GM10266 (cell line): Measurements from ENCODE around the gene FAM227B.
"Not testable (repeated sequence)": the region's sequence is repeated elsewhere in the genome, so short reads cannot be mapped to it uniquely, and the experiment has no call there.

Source experiments
- DNase-seq: peaks from one replicate; pipeline ENCODE4 v3.0.0; 2012; ENCODE audit errors: extremely low spot score
- TF ChIP-seq, protein P1 (sequence below): IDR thresholded peaks from 2 replicates; pipeline ENCODE4 v1.5.1; 2012; ENCODE audit warnings: mild to moderate bottlenecking, low read depth; ENCODE audit not compliant: control insufficient read depth, insufficient read depth; ENCODE audit errors: missing control alignments

FAM227B gene

DNA sequence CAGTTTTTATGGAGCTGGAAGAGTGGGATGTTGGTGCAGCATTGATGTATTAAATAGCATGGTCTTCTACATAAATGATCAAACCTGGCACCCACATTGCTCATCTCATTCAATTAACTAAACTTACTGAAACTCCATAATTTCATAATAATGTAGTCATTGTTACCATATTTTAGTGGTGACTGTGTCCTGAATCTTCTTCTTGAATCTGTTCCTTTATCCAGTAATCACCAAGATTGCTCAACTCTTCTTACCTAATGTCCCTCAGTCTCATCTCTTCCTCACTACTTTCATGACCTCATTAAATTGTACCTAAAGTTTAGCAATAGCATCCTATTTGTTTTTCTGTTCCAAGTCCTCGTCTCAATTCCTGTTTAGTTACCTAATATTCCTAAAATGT, 127.8 kb downstream of the FAM227B start:
- no peak for DNase-seq
- TF ChIP-seq, protein P1, sequence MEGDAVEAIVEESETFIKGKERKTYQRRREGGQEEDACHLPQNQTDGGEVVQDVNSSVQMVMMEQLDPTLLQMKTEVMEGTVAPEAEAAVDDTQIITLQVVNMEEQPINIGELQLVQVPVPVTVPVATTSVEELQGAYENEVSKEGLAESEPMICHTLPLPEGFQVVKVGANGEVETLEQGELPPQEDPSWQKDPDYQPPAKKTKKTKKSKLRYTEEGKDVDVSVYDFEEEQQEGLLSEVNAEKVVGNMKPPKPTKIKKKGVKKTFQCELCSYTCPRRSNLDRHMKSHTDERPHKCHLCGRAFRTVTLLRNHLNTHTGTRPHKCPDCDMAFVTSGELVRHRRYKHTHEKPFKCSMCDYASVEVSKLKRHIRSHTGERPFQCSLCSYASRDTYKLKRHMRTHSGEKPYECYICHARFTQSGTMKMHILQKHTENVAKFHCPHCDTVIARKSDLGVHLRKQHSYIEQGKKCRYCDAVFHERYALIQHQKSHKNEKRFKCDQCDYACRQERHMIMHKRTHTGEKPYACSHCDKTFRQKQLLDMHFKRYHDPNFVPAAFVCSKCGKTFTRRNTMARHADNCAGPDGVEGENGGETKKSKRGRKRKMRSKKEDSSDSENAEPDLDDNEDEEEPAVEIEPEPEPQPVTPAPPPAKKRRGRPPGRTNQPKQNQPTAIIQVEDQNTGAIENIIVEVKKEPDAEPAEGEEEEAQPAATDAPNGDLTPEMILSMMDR = no peak

DNA sequence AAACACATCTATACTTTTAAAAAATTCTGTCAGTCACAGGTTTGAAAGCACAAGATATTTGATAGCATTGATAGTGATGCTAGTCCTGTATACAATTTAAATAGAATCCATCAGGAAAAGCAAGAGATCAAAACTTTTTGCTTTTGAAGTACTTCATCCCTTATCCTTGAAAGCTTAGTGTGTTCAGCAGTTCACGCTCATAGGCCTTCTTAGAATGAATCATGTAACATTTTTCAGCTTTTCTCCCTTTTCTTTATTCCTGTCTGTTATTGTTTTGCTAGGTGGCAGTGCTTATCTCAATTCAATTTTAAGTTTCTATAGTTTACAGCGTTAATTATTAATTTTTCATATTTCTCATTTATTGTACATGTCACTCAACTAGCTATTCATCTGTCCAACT, 128.5 kb downstream of the FAM227B start:
- TF ChIP-seq, protein P1 = no peak
- DNase-seq = no peak

DNA sequence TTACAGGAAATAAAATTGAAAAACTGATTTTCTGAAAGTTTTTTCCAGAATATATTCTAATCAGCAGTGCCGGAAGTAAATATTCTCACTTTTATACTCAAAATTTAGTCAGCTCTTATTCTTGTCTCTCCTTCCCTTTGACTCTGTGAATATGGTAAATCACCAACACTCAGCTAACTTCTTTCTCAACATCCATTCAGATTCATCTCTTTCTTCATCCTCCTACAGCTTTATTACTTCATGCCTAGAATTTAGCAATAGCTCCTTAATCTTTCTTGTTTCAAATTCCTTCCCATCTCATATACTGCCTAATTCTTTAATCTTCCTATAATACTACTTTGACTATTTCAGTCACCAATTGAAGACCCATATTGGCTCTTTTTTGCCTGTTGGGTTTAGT, 129.7 kb downstream of the FAM227B start:
- DNase-seq = no peak
- TF ChIP-seq, protein P1 = no peak

DNA sequence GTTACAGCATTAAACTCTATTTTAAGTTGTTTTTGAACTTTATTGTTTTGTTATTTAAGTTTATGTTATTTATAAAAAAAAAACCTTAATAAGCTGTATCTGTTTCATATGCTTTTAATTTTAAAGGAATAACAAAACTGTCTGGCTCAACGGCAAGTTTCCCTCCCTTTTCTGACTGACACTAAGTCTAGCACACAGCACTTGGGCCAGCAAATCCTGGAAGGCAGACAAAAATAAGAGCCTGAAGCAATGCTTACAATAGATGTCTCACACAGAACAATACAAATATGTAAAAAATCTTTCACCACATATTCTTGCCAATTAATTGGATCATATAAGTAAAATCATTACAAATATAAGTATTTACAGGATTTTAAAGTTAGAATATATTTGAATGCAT, 135.2 kb downstream of the FAM227B start:
- not testable (repeated sequence) for DNase-seq

DNA sequence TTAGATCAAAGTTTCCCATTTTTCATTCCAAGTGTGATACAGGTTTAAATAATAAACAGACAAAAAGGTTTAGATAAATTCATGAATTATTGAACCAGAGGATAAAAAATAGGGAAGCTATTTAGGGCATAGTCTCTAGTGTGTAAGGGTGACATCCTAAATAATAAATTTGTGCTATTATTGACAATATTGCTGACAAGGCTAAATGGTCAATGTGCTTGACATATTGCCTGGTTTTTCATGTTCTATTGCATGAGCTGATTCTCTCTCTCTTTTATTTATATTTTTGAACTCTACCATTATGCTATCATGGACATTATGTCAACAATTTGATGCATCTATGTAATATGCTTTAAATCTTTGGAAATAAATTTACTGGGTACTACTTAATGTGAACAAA, 141.6 kb downstream of the FAM227B start:
- DNase-seq = not testable (repeated sequence)

DNA sequence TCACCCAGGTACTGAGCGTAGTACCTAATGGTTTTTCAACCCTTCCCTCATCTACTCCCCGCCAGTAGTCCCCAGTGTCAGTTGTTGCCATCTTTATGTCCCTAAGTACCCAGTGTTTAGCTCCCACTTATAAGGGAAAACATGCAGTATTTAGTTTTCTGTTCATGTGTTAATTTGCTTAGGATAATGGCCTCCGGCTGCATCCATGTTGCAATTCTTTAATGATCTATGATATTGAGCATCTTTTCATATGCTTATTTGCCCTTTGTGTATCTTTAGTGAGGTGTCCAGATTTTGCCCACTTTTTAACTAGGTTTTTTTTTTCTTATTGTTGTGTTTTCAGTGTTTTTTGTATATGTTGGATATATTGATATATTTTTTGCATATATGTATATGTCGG, 142.6 kb downstream of the FAM227B start:
- not testable (repeated sequence) for DNase-seq

DNA sequence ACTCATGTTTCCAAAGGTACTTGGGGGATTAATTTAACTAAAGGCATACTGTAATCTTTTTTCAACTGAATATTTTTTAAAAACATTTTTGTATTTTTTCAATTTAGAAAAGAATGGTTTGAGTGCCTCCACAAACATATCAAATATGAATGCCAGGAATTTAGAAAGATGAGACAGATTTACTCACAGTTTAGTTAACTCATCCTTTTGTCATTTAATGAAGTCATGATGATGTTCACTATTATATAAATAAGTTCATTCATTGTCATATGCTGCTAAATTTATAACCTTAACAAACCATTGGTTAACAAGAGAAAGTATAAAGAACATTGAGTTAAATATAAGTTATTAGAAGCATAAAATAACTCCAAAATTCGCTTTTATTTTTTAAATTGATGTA, 147.6 kb downstream of the FAM227B start:
- TF ChIP-seq, protein P1 = no peak
- DNase-seq = no peak

DNA sequence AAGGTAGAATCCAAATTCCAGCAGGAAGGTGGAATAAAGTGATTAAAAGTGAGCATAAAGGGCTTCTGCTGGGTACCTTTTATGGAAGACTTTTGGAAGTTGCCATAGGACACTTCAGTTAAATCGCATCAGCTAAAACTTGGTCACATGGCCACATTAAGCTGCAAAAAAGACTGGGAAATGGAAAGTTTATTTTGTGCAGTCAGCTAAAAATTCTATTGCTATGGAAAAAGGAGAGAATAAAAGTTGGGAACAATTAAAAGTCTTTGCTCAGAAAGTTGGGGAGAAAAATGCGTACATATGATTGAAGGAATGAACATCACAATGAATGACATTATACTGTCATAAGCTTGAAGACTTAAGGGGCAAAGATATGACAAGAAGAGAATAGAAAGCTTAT, 148.3 kb downstream of the FAM227B start:
- DNase-seq = no peak
- TF ChIP-seq, protein P1 = no peak

DNA sequence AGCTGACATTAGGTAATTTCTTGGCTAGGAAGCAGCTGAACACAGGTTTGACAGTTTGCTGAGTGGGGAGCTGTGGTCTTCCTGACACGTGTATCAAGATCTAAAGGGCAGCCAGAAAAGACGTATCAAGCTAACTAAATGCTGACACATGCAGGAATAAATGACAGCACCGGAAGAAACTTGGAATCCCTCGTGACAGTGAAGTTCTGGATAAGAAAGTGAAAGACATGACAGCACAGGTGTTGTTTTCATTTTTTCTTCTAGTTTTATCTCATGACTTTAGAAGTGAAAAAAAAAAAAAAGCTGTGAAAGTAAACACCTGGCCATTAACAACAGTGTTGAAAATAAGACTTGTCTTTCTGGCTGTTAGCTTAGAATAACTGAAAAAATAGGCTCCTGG, 148.9 kb downstream of the FAM227B start:
- no peak for DNase-seq
- TF ChIP-seq, protein P1 = no peak
